ENCODE data around the gene CDYL2.
"Not testable (repeated sequence)": the region's sequence is repeated elsewhere in the genome, so short reads cannot be mapped to it uniquely, and the experiment has no call there.

CDYL2 gene

DNA sequence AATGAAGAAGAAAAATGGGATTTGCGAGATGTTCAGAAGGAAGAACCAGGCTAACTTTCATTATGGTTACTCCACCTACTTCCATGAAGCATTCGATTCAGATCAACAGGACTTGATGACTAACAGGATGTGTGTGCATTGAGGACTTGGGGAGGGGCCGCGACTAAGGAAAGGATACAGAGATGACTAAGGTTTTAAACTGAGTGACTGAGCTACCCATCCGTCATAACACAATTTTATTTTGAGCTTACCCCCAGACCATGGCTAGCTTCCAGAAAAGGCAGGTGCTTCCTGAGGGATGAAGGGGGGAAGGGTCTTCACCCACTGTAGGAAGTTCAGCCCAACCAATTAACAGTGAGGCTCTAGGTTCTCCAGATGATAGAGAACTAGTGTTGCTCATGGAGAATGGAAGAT is 2.5 kb upstream of the CDYL2 start:
- DNase-seq, result no peak

DNA sequence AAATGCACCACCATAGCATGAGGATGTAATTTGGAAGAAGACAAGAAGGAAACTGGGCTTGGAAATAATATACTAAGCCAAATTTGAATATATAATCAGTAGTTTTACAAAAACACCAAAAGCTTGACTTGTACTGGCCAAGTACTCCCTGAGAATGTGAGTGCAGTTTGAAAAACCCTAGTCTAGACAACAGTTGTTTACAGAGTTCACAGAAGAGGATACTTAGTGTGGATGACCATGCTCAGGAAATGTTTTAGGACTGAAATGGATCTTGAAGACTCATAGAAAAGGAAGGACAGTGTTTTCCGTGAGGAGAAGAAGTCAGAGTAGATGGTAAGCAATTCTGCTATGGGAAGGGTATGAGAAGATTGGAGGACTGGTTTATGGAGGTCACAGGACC is 1.9 kb upstream of the CDYL2 start:
- DNase-seq, result no peak

- DNase-seq, result no peak
Observed at GRCh38 chr16:80804056-80804525, 307 bp downstream of the CDYL2 start.

- no peak for DNase-seq
Observed at GRCh38 chr16:80803339-80804055, 901 bp downstream of the CDYL2 start.

DNA sequence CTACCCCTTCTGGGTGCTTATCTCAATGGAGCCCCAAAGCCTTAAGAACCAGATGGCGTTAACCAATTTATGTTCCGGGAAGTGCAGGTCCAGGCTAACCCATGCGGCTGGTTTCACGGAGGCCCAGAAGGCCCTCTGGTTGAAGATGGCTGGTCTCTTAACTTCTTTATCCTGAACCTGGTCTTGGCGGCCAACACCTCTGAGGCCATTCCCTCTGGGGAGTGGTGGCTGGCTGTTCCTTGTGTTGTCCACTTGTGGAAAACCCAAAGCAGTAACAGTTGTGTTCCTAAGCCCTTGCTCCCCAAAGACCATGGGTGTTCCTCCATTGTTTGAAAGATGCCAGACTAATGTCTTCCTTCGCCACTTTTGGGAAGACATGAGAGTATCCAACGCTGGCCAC is 1.5 kb downstream of the CDYL2 start:
- no peak for DNase-seq

DNA sequence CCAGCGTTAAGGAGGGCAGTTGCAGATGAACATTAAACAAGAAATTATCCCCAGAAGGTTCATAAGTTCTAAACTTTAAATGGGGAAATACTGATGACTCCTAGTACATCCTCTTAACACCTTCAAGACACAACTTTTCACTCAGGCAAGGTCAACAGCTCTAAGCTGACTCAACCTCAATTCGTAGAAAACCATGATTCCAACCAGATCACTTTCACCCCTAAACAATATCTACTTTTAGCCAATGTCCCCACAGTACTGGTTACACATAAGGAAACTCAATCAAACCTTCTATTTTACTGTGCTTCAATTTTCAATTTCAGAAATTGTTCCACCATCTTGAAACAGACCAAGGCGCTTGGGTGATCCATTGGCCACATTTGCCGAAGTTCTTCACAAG is 2.3 kb downstream of the CDYL2 start:
- DNase-seq, result no peak

- DNase-seq, result no peak
Observed at GRCh38 chr16:80794071-80794470, 10.3 kb downstream of the CDYL2 start.

DNA sequence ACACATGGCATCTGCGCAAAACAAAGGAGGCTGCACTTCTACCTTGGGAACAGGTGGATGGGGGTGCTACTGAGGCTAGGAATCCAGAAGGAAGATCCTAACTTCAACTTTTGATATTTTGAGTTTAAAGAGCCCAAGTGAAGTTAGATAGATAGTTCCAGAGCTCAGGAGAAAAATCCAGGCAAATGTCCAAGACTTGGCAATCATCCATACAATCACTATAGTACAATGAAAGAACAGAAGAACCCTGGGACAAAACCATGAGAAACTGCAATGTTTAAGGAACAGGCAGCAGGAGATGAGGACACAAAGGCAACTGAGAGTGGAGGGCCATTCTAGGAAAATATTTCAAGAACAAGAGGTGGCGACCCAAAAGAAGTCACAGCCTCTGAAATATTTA is 12.4 kb downstream of the CDYL2 start:
- DNase-seq, result no peak

DNA sequence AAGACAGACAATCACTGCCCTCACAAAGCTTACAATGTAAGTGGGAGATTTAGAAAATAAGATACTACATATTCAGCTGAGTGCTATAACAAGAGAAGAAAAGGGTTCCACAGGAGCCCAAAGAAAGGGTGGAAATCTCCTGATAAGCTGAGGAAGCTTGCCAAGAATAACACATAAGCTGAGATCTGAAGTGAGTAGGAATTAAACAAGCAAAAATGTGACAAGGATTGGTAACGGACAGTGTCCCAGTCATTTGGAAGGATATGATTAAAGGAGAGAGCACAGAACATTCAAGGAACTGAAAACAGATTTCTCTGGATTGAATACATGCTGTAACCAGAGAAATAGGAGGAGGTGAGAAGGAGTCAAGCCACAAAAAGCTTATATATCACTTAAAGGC is 13.0 kb downstream of the CDYL2 start:
- DNase-seq, result no peak

- DNase-seq, result no peak
Observed at GRCh38 chr16:80790751-80791150, 13.6 kb downstream of the CDYL2 start.

DNA sequence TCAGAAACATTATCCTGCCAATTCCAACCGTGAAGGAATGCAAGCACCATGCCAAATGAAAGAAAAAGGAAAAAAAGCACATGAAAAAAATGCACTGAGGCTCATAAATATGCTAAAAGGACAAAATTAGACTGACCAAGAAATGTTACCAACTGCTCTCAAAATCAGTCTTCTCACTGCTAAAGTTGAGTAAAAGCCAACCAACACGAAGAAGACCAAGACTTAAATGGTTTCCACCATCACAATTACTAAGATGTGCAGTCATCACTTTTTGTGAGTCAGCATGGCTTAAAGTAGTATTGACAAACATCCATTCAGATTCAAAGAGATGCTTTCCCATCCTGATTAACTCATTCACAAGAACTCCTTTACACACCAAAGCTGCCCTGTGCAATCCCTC is 16.4 kb downstream of the CDYL2 start:
- no peak for DNase-seq

DNA sequence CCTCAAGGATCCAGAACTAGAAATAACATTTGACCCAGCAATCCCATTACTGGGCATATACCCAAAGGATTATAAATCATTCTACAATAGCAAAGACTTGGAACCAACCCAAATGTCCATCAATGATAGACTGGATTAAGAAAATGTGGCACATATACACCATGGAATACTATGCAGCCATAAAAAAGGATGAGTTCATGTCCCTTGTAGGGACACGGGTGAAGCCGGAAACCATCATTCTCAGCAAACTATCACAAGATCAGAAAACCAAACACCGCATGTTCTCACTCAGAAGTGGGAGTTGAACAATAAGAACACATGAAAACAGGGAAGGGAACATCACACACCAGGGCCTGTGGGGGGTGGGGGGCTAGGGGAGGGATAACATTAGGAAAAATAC is 17.8 kb downstream of the CDYL2 start:
- not testable (repeated sequence) for DNase-seq

DNA sequence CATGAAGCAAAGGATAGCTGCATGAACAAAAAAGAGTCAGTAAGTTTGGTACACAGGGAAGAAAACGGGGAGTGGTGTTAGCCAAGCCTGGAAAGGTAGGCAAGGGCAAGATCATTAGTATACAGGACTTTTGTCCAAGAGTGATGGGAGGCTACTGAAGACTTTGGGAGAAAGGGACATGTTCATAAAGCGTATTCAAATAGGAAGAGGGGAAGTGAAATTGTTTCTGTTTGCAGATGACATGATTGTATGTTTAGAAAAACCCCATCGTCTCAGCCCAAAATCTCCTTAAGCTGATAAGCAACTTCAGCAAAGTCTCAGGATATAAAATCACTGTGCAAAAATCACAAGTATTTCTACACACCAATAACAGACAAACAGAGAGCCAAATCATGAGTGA is 19.4 kb downstream of the CDYL2 start:
- DNase-seq, result no peak

DNA sequence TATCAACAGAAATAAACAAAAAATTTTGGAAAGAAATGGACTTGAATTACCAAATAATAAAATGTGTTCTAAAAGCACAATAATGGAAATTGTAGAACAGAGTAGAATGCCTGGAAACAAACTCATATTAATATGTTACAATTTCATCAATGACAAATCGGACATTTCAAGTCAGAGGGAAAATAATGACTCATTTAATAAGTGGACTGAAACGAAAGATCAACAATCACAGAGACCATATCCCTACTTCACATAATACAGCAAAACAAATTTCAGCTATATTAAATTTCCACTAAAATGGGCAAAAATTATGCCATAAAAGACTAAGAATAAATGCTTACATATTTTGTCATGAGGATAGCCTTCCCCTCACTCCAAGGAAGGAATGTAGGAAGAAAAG is 25.7 kb downstream of the CDYL2 start:
- no peak for DNase-seq

DNA sequence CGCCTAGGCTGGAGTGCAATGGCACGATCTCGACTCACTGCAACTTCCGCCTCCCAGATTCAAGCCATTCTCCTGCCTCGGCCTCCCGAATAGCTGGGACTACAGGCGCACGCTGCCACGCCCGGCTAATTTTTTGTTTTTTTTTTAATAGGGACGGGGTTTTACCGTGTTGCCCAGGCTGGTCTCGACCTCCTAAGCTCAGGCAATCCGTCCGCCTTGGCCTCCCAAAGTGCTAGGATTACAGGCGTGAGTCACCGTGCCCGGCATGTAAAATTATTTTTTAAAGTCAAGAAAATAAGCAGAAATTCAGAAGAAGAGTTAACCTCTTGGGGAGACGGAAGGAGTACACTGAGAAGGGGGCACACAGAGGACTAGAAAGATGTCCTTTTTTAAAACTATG is 27.5 kb downstream of the CDYL2 start:
- DNase-seq, result no peak

DNA sequence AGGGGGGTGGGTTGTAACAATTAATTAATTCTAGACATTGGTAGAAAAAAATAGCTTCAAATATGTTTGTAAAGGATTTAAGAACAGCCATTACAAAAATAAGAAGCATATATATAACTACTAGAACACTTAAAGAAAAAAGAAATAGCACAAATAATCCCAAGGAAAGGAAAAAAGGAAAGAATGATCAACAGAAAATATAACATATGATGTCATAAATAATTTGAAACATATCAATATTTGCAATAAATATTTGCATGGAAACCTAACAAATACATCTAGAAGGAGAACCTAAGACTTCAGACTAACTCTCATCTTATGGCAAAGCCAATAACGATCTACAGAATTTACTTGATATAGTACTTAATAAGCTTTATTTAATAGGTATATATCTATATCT is 28.9 kb downstream of the CDYL2 start:
- DNase-seq, result no peak

GRCh38 chr16:80766798-80767197 is 37.6 kb downstream of the CDYL2 start:
- DNase-seq, result no peak

DNA sequence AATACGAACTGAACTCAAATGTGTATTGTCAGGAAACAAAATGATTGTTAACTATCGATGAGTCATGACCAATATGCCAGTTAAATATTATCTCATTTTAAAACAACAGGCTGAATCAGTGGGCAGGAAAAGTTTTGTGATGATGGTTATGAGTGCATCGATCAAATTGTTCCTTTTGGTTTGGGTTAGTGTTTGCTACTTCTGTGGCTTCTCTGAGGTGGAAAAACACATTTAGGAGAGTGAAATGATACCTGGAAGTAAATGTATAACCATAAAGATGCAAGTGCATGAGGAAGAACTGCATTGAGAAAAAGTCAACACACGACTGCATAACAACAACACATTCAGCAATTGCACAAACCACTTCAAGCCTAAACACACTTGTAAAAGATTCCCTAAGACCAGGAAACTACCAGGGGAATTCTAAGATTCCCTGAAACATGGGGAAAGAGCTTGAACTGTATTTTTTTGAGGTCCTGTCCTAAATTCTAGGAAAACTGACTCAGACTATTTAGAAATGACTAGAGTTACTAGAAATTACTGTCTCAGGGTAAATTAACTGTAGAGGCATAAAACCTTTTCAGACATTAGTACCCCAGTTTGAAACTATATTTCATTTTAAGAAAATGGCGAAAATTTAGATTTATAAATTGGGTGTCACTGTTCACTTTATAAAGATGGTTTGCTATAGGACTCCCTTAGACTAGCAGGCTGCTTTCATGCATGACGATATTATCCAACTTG is 44.8 kb downstream of the CDYL2 start:
- no peak for DNase-seq

GRCh38 chr16:80754476-80754875 is 49.9 kb downstream of the CDYL2 start:
- no peak for DNase-seq

DNA sequence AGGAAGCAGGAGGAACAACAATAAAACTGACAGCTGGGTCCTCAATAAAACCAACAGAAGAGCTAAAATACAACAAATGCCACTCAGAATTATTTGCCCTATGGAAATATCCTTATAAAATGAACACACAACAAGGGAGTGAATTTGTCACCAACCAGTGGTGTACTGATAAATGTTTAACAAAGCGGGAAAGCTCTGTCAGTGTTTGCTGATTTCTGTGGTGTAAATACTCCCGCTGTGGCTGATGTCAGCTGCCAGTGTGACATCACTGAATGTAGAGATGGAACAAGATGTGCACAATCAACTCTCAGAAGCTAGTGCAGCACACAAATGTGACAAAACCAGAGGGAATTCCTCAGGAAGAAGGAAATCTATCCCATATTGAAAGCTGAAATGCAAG is 51.9 kb downstream of the CDYL2 start:
- no peak for DNase-seq

- DNase-seq, result no peak
Observed at GRCh38 chr16:80751167-80751566, 53.2 kb downstream of the CDYL2 start.

DNA sequence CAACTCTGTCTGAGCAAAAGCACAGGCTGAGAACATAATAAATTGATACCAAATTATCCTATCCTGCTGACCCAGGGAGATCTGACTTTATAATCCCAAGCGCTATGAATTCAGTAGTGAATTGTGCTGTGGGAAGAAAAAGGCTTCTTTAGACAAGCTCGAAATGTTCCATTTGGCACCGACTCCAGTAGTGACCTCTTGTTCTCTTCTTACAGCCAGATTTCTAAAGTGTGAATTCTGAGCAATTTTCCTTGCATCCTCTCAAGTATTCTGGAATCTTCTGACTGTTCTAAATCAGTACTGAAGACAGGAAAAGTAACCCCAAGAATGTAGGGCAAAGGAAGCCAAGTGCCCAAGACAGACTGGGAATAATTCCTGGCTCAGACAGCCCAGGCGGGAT is 58.2 kb downstream of the CDYL2 start:
- no peak for DNase-seq

DNA sequence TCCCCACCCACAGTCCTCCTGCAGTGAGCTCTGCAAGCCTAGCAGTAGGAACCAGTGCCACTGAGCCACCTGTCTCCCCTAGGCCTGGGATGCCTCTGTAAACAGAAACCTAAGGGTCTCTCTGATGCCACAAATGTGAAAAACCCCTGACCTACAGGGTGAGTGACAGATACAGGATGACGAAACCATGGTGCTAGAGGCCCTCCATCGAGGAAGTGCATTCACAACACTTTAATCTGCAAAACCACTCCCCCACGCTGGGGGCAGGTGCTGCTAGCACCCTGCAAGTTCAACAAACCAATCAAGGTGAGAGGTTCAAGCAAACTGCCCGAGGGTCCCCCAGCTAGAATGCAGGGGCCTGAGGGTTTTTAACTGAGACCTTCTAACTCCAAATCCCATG is 59.5 kb downstream of the CDYL2 start:
- DNase-seq, result no peak

GRCh38 chr16:80743772-80744171 is 60.6 kb downstream of the CDYL2 start:
- no peak for DNase-seq

- no peak for DNase-seq
Observed at GRCh38 chr16:80743273-80743672, 61.1 kb downstream of the CDYL2 start.
